Measurements from ENCODE around the gene FREM3. TPM values are rescaled to one million over a fixed set of nuclear protein-coding genes. Genes with fewer than 3 reads are reported as not detected.
"Not testable (repeated sequence)": the region's sequence is repeated elsewhere in the genome, so short reads cannot be mapped to it uniquely, and the experiment has no call there.

FREM3 gene
- polyA plus RNA-seq, 1 donor from 2014 or later: 0.60 TPM

GRCh38 chr4:143700046-143700415 lies 444 bp downstream of the FREM3 start:
- peaks cover 0 to 4% (median 2%) of the 10 kb centered on the region in 3 donors for H3K9me3 Mint-ChIP-seq
- H3K4me3 Mint-ChIP-seq: peak overlapping the region in 1 of 4 donors; percentile 82
- peaks cover 0 to 13% (median 8%) of the 10 kb centered on the region in 3 donors for H3K4me1 Mint-ChIP-seq
- peaks cover 38% of the 10 kb centered on the region for H3K27me3 Mint-ChIP-seq
- H3K36me3 Mint-ChIP-seq: no peaks in the 10 kb centered on the region
- H3K27ac Mint-ChIP-seq: no peak overlapping the region

- Mint-ChIP-seq H3K27ac (no peak overlapping the region), H3K4me1 (peaks cover 0 to 13% (median 8%) of the 10 kb centered on the region in 3 donors), H3K27me3 (peaks cover 38% of the 10 kb centered on the region), H3K4me3 (peak overlapping the region in 1 of 4 donors; percentile 82), H3K9me3 (peaks cover 0 to 4% (median 2%) of the 10 kb centered on the region in 3 donors), H3K36me3 (no peaks in the 10 kb centered on the region)
These were observed 987 bp downstream of the FREM3 start for GRCh38 chr4:143699331-143700045.

- H3K27me3 Mint-ChIP-seq: peaks cover 17% of the 10 kb centered on the region
- no peaks in the 10 kb centered on the region for H3K36me3 Mint-ChIP-seq
- peaks cover 0 to 4% (median 4%) of the 10 kb centered on the region in 3 donors for H3K9me3 Mint-ChIP-seq
- H3K4me1 Mint-ChIP-seq: peaks cover 0 to 4% (median 0%) of the 10 kb centered on the region in 3 donors
- H3K27ac Mint-ChIP-seq: no peak overlapping the region
- no peak overlapping the region for H3K4me3 Mint-ChIP-seq
These were observed 6.6 kb downstream of the FREM3 start for GRCh38 chr4:143693856-143694255.

- Mint-ChIP-seq H3K4me3 (no peak overlapping the region), H3K4me1 (no peaks in the 10 kb centered on the region), H3K36me3 (no peaks in the 10 kb centered on the region), H3K27ac (no peak overlapping the region), H3K27me3 (peaks cover 6% of the 10 kb centered on the region), H3K9me3 (peaks cover 2 to 9% (median 4%) of the 10 kb centered on the region in 3 donors)
These were observed 8.2 kb downstream of the FREM3 start for GRCh38 chr4:143692241-143692640.

- H3K4me3 Mint-ChIP-seq: no peak overlapping the region
- H3K36me3 Mint-ChIP-seq: no peaks in the 10 kb centered on the region
- H3K9me3 Mint-ChIP-seq: peaks cover 2 to 6% (median 4%) of the 10 kb centered on the region in 3 donors
- no peaks in the 10 kb centered on the region for H3K27me3 Mint-ChIP-seq
- no peaks in the 10 kb centered on the region for H3K4me1 Mint-ChIP-seq
- no peak overlapping the region for H3K27ac Mint-ChIP-seq
These were observed 21.0 kb downstream of the FREM3 start for GRCh38 chr4:143679434-143679833.

- H3K36me3 Mint-ChIP-seq, H3K27ac Mint-ChIP-seq, H3K4me3 Mint-ChIP-seq, H3K9me3 Mint-ChIP-seq, H3K27me3 Mint-ChIP-seq, H3K4me1 Mint-ChIP-seq: not testable (repeated sequence)
These were observed 26.8 kb downstream of the FREM3 start for GRCh38 chr4:143673629-143674028.

GRCh38 chr4:143668930-143669552 lies 31.4 kb downstream of the FREM3 start:
- H3K36me3 Mint-ChIP-seq: peaks cover 1% of the 10 kb centered on the region
- H3K27me3 Mint-ChIP-seq: no peaks in the 10 kb centered on the region
- peaks cover 0 to 2% (median 0%) of the 10 kb centered on the region in 3 donors for H3K9me3 Mint-ChIP-seq
- no peaks in the 10 kb centered on the region for H3K4me1 Mint-ChIP-seq
- H3K27ac Mint-ChIP-seq: no peak overlapping the region
- H3K4me3 Mint-ChIP-seq: no peak overlapping the region

- no peaks in the 10 kb centered on the region for H3K4me1 Mint-ChIP-seq
- H3K4me3 Mint-ChIP-seq: no peak overlapping the region
- H3K27ac Mint-ChIP-seq: no peak overlapping the region
- H3K36me3 Mint-ChIP-seq: peaks cover 1% of the 10 kb centered on the region
- H3K9me3 Mint-ChIP-seq: peaks cover 0 to 3% (median 2%) of the 10 kb centered on the region in 3 donors
- no peaks in the 10 kb centered on the region for H3K27me3 Mint-ChIP-seq
These were observed 33.0 kb downstream of the FREM3 start for GRCh38 chr4:143667461-143667860.

- Mint-ChIP-seq H3K4me3 (no peak overlapping the region), H3K36me3 (peaks cover 2% of the 10 kb centered on the region), H3K27me3 (no peaks in the 10 kb centered on the region), H3K4me1 (no peaks in the 10 kb centered on the region), H3K9me3 (peaks cover 0 to 3% (median 2%) of the 10 kb centered on the region in 3 donors), H3K27ac (no peak overlapping the region)
These were observed 42.1 kb downstream of the FREM3 start for GRCh38 chr4:143658336-143658735.

GRCh38 chr4:143654571-143654970 lies 45.9 kb downstream of the FREM3 start:
- Mint-ChIP-seq H3K4me1 (no peaks in the 10 kb centered on the region), H3K27ac (peak overlapping the region in 2 of 3 donors; percentile 0 to 71), H3K9me3 (peaks cover 0 to 5% (median 0%) of the 10 kb centered on the region in 3 donors), H3K27me3 (no peaks in the 10 kb centered on the region), H3K4me3 (no peak overlapping the region), H3K36me3 (peaks cover 4% of the 10 kb centered on the region)

GRCh38 chr4:143653031-143653430 lies 47.4 kb downstream of the FREM3 start:
- peaks cover 0 to 10% (median 8%) of the 10 kb centered on the region in 3 donors for H3K9me3 Mint-ChIP-seq
- no peak overlapping the region for H3K27ac Mint-ChIP-seq
- peaks cover 4% of the 10 kb centered on the region for H3K36me3 Mint-ChIP-seq
- H3K4me3 Mint-ChIP-seq: no peak overlapping the region
- H3K27me3 Mint-ChIP-seq: no peaks in the 10 kb centered on the region
- no peaks in the 10 kb centered on the region for H3K4me1 Mint-ChIP-seq

- Mint-ChIP-seq H3K27me3 (no peaks in the 10 kb centered on the region), H3K27ac (no peak overlapping the region), H3K4me3 (no peak overlapping the region), H3K9me3 (peaks cover 8 to 16% (median 14%) of the 10 kb centered on the region in 3 donors), H3K36me3 (peaks cover 3% of the 10 kb centered on the region), H3K4me1 (no peaks in the 10 kb centered on the region)
These were observed 57.1 kb downstream of the FREM3 start for GRCh38 chr4:143643399-143643798.

- H3K27me3 Mint-ChIP-seq: no peaks in the 10 kb centered on the region
- H3K4me1 Mint-ChIP-seq: no peaks in the 10 kb centered on the region
- H3K9me3 Mint-ChIP-seq: peaks cover 8 to 12% (median 10%) of the 10 kb centered on the region in 3 donors
- H3K4me3 Mint-ChIP-seq: no peak overlapping the region
- no peak overlapping the region for H3K27ac Mint-ChIP-seq
- H3K36me3 Mint-ChIP-seq: peaks cover 3% of the 10 kb centered on the region
These were observed 57.9 kb downstream of the FREM3 start for GRCh38 chr4:143642611-143643010.

- Mint-ChIP-seq H3K9me3 (peaks cover 0 to 5% (median 5%) of the 10 kb centered on the region in 3 donors), H3K4me1 (no peaks in the 10 kb centered on the region), H3K27me3 (no peaks in the 10 kb centered on the region), H3K4me3 (no peak overlapping the region), H3K36me3 (no peaks in the 10 kb centered on the region), H3K27ac (no peak overlapping the region)
These were observed 59.1 kb downstream of the FREM3 start for GRCh38 chr4:143641361-143641760.

- Mint-ChIP-seq H3K4me3 (no peak overlapping the region), H3K36me3 (peaks cover 5% of the 10 kb centered on the region), H3K27me3 (peaks cover under 1% of the 10 kb centered on the region), H3K4me1 (no peaks in the 10 kb centered on the region), H3K9me3 (peaks cover 0 to 3% (median 0%) of the 10 kb centered on the region in 3 donors), H3K27ac (no peak overlapping the region)
These were observed 65.7 kb downstream of the FREM3 start for GRCh38 chr4:143634763-143635162.

- H3K36me3 Mint-ChIP-seq: peaks cover 5% of the 10 kb centered on the region
- no peaks in the 10 kb centered on the region for H3K9me3 Mint-ChIP-seq
- peaks cover 2% of the 10 kb centered on the region for H3K27me3 Mint-ChIP-seq
- no peaks in the 10 kb centered on the region for H3K4me1 Mint-ChIP-seq
- no peak overlapping the region for H3K4me3 Mint-ChIP-seq
- H3K27ac Mint-ChIP-seq: no peak overlapping the region
These were observed 66.6 kb downstream of the FREM3 start for GRCh38 chr4:143633833-143634232.

Measured in IgD-negative memory B cell (primary cell).